Spleen (tissue), 7 donors: Measurements from ENCODE around the gene TACC2.

Source experiments
- CTCF ChIP-seq, 11 experiments: fragments of 200-600 bp in 7 of 11; fragments of 450-650 bp in 4 of 11; sonication (generic) in 4 of 11; IDR thresholded peaks in 8 of 11; conservative IDR thresholded peaks in 3 of 11; 1 replicate in 7 of 11; 2 replicates in 4 of 11; pipeline versions ENCODE4 v1.4.0 to v1.8.0; 2016 to 2021; ENCODE audit warnings: antibody characterized with exemption in 11 of 11, inconsistent platforms in 4 of 11, mild to moderate bottlenecking in 1 of 11
- POLR2A ChIP-seq, 3 donors: fragments of 450-650 bp; IDR thresholded peaks; one replicate each; pipeline ENCODE4 v1.5.1; 2017; ENCODE audit warnings: antibody characterized with exemption in 3 of 3, mild to moderate bottlenecking in 1 of 3
- POLR2AphosphoS5 ChIP-seq, 3 donors: sonication (generic); formaldehyde crosslinking; IDR thresholded peaks; one replicate each; pipeline ENCODE4 v1.5.1; 2017; ENCODE audit warnings: antibody characterized with exemption in 3 of 3
- donor health status: DM: no; HTN: no; CAD: no; lungs with moderate emphysema.
- donor health status: DM: no; HTN: no; CAD: no.
- donor health status: DM: no; HTN: no; CAD: no.

- TF ChIP-seq CTCF (IDR thresholded peaks at IDR 0.05 in 8 of 11, conservative IDR thresholded peaks at IDR 0.05 in 3 of 11) = no peak
- TF ChIP-seq POLR2A (IDR thresholded peaks at IDR 0.05) = no peak
- TF ChIP-seq POLR2AphosphoS5 (IDR thresholded peaks at IDR 0.05) = no peak
These were observed 55.8 kb downstream of the TACC2 start for GRCh38 chr10:122044713-122045112.
